ENCODE results near the gene SPATA9.

DNA sequence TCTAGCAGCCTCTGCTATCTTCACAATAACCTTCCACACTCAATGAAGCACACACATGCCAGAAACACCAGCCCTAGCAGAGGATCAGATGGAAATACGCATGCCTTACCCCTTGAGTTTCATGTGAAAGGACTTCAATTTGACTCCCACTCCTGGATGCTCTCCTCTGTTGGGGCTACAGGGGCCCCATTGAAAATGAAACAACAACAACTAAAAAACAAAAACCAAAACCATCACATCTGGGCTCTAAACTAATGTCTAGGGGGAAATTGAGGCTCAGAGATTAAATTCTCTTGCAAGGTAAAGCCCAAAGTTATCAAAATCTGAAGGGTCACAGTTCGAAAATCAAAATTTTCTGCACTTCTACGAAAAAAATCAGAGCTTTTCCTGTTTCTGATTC lies 44.2 kb downstream of the SPATA9 start:
- no peak for TF ChIP-seq EZH2 (IDR thresholded peaks at IDR 0.05; ENCODE audit: borderline replicate concordance, low read length)
- no peak for TF ChIP-seq CTCF (conservative IDR thresholded peaks at IDR 0.05 in 1 of 2, IDR thresholded peaks at IDR 0.05 in 1 of 2; ENCODE audit: extremely low read depth in 1 of 2, insufficient read depth in 1 of 2, low read depth in 1 of 2, low read length in 2 of 2)

Data from mammary epithelial cell (primary cell).